BLaER1 treated with 17β-estradiol and CSF1 and Interleukin-3, amounts not matched to agents 10 nM and 100 nM (cell line): Measurements from ENCODE around the gene DAZAP2.
A peak's percentile ranks its signal among the peaks of the same experiment; 100 is the strongest.
"Not testable (repeated sequence)": the region's sequence is repeated elsewhere in the genome, so short reads cannot be mapped to it uniquely, and the experiment has no call there.

Experiments
- H3K27ac ChIP-seq, 11 experiments: shearing (Covaris generic); formaldehyde crosslinking; 2 replicates each; pipeline ENCODE4 v1.8.1; 2022
- H3K27me3 ChIP-seq, 11 experiments: shearing (Covaris generic); formaldehyde crosslinking; 2 replicates each; pipeline ENCODE4 v1.8.1; 2022
- H3K36me3 ChIP-seq, 11 experiments: shearing (Covaris generic); formaldehyde crosslinking; 2 replicates each; pipeline ENCODE4 v1.8.1; 2022
- H3K4me1 ChIP-seq, 10 experiments: shearing (Covaris generic); formaldehyde crosslinking; 2 replicates each; pipeline ENCODE4 v1.8.1; 2022
- H3K4me2 ChIP-seq, 11 experiments: shearing (Covaris generic); formaldehyde crosslinking; 2 replicates each; pipeline ENCODE4 v1.8.1; 2022
- H3K4me3 ChIP-seq, 10 experiments: shearing (Covaris generic); formaldehyde crosslinking; 2 replicates each; pipeline ENCODE4 v1.8.1; 2022
- H3K9ac ChIP-seq, 11 experiments: shearing (Covaris generic); formaldehyde crosslinking; 2 replicates each; pipeline ENCODE4 v1.8.1; 2022
- H3K9me3 ChIP-seq, 11 experiments: shearing (Covaris generic); formaldehyde crosslinking; replicated peaks in 1 of 11; 2 replicates each; pipeline ENCODE4 v1.8.1; 2022
- H4K20me1 ChIP-seq, 11 experiments: shearing (Covaris generic); formaldehyde crosslinking; 2 replicates each; pipeline ENCODE4 v1.8.1; 2022
- Cebpa-rat ChIP-seq, 11 experiments: shearing (Covaris generic); IDR thresholded peaks; 2 replicates each; pipeline ENCODE4 v1.8.1; 2022

The DAZAP2 gene

GRCh38 chr12:51253276-51253675, 14.7 kb downstream of the DAZAP2 start:
- peaks cover 7 to 39% (median 24%) of the 10 kb centered on the region in 10 experiments for H3K4me1 ChIP-seq
- 0 out of 22 replicates have a peak, but pooled peaks cover 0 to 5% (median 0%) of the 10 kb centered on the region in 11 experiments for H4K20me1 ChIP-seq
- H3K27ac ChIP-seq: no peak overlapping the region
- no peaks in the 10 kb centered on the region for H3K27me3 ChIP-seq
- H3K4me2 ChIP-seq: peak overlapping the region in 6 of 11 experiments; percentile 16 to 84 (median 62); a peak in 11 of 22 replicates
- no peaks in the 10 kb centered on the region for H3K9me3 ChIP-seq
- H3K36me3 ChIP-seq: peaks cover 0 to 34% (median 4%) of the 10 kb centered on the region in 11 experiments; a peak in 5 of 22 replicates
- H3K9ac ChIP-seq: no peak overlapping the region
- no peak for TF ChIP-seq Cebpa-rat (IDR thresholded peaks at IDR 0.05)
- no peak overlapping the region for H3K4me3 ChIP-seq

GRCh38 chr12:51254536-51254935, 15.9 kb downstream of the DAZAP2 start:
- H3K27me3 ChIP-seq: no peaks in the 10 kb centered on the region
- TF ChIP-seq Cebpa-rat (IDR thresholded peaks at IDR 0.05): no peak
- H3K4me2 ChIP-seq: peak overlapping the region in 9 of 11 experiments; percentile 6 to 84 (median 37); a peak in 11 of 22 replicates
- H3K4me3 ChIP-seq: no peak overlapping the region
- H4K20me1 ChIP-seq: 0 out of 22 replicates have a peak, but pooled peaks cover 0 to 5% (median 0%) of the 10 kb centered on the region in 11 experiments
- H3K4me1 ChIP-seq: peaks cover 6 to 26% (median 19%) of the 10 kb centered on the region in 10 experiments; a peak in 17 of 20 replicates
- no peak overlapping the region for H3K27ac ChIP-seq
- peaks cover 0 to 32% (median 4%) of the 10 kb centered on the region in 11 experiments; a peak in 4 of 22 replicates for H3K36me3 ChIP-seq
- H3K9ac ChIP-seq: no peak overlapping the region
- H3K9me3 ChIP-seq: no peaks in the 10 kb centered on the region

- not testable (repeated sequence) for H3K9me3 ChIP-seq, H3K27me3 ChIP-seq, H4K20me1 ChIP-seq, H3K27ac ChIP-seq, H3K9ac ChIP-seq, H3K4me2 ChIP-seq, H3K4me3 ChIP-seq
- Histone ChIP-seq H3K36me3 (peaks cover 0 to 20% (median 0%) of the 10 kb centered on the region in 11 experiments; a peak in 3 of 22 replicates), H3K4me1 (peaks cover 2 to 14% (median 8%) of the 10 kb centered on the region in 10 experiments; a peak in 17 of 20 replicates)
Observed at GRCh38 chr12:51259600-51259999, 21.0 kb downstream of the DAZAP2 start.

- no peak overlapping the region for H3K9ac ChIP-seq
- H3K9me3 ChIP-seq: no peaks in the 10 kb centered on the region
- H3K36me3 ChIP-seq: peaks cover 0 to 21% (median 0%) of the 10 kb centered on the region in 11 experiments; a peak in 3 of 22 replicates
- H3K27me3 ChIP-seq: no peaks in the 10 kb centered on the region
- H4K20me1 ChIP-seq: no peaks in the 10 kb centered on the region; a peak in 1 of 22 replicates
- TF ChIP-seq Cebpa-rat (IDR thresholded peaks at IDR 0.05): no peak
- peak overlapping the region in 4 of 11 experiments; percentile 1 to 46 (median 16); a peak in 4 of 22 replicates for H3K4me2 ChIP-seq
- peaks cover 0 to 15% (median 5%) of the 10 kb centered on the region in 10 experiments; a peak in 9 of 20 replicates for H3K4me1 ChIP-seq
- no peak overlapping the region for H3K4me3 ChIP-seq
- no peak overlapping the region for H3K27ac ChIP-seq
Observed at GRCh38 chr12:51262758-51263177, 24.1 kb downstream of the DAZAP2 start.

- Histone ChIP-seq H3K36me3 (peaks cover 0 to 19% (median 0%) of the 10 kb centered on the region in 11 experiments; a peak in 3 of 22 replicates), H3K27ac (no peak overlapping the region), H3K4me1 (peaks cover 0 to 15% (median 6%) of the 10 kb centered on the region in 10 experiments; a peak in 9 of 20 replicates), H3K27me3 (no peaks in the 10 kb centered on the region), H3K9me3 (no peaks in the 10 kb centered on the region), H3K4me2 (peak overlapping the region in 4 of 11 experiments; percentile 1 to 46 (median 16); a peak in 1 of 22 replicates), H3K9ac (no peak overlapping the region), H3K4me3 (no peak overlapping the region), H4K20me1 (no peaks in the 10 kb centered on the region; a peak in 1 of 22 replicates)
- TF ChIP-seq Cebpa-rat (IDR thresholded peaks at IDR 0.05): no peak
Observed at GRCh38 chr12:51263341-51263740, 24.7 kb downstream of the DAZAP2 start.

GRCh38 chr12:51264297-51264696, 25.7 kb downstream of the DAZAP2 start:
- Histone ChIP-seq H4K20me1 (peaks cover 0 to 4% (median 0%) of the 10 kb centered on the region in 11 experiments; a peak in 1 of 22 replicates), H3K9me3 (no peaks in the 10 kb centered on the region), H3K9ac (no peak overlapping the region), H3K4me3 (no peak overlapping the region), H3K4me1 (peaks cover 4 to 23% (median 14%) of the 10 kb centered on the region in 10 experiments; a peak in 19 of 20 replicates), H3K4me2 (no peak overlapping the region), H3K36me3 (peaks cover 0 to 19% (median 0%) of the 10 kb centered on the region in 11 experiments; a peak in 3 of 22 replicates), H3K27me3 (peaks cover 0 to 7% (median 0%) of the 10 kb centered on the region in 11 experiments; a peak in 5 of 22 replicates), H3K27ac (no peak overlapping the region)
- TF ChIP-seq Cebpa-rat (IDR thresholded peaks at IDR 0.05): no peak

- no peak overlapping the region for H3K4me2 ChIP-seq
- no peak overlapping the region for H3K9ac ChIP-seq
- peaks cover 8 to 28% (median 18%) of the 10 kb centered on the region in 10 experiments; a peak in 19 of 20 replicates for H3K4me1 ChIP-seq
- H3K27me3 ChIP-seq: peaks cover 0 to 11% (median 0%) of the 10 kb centered on the region in 11 experiments; a peak in 8 of 22 replicates
- peaks cover 0 to 19% (median 0%) of the 10 kb centered on the region in 11 experiments; a peak in 3 of 22 replicates for H3K36me3 ChIP-seq
- H3K27ac ChIP-seq: no peak overlapping the region
- H3K9me3 ChIP-seq: no peaks in the 10 kb centered on the region
- H4K20me1 ChIP-seq: peaks cover 0 to 5% (median 0%) of the 10 kb centered on the region in 11 experiments; a peak in 1 of 22 replicates
- no peak overlapping the region for H3K4me3 ChIP-seq
- TF ChIP-seq Cebpa-rat (IDR thresholded peaks at IDR 0.05): no peak
Observed at GRCh38 chr12:51265024-51265423, 26.4 kb downstream of the DAZAP2 start.

- no peaks in the 10 kb centered on the region for H3K9me3 ChIP-seq
- no peak for TF ChIP-seq Cebpa-rat (IDR thresholded peaks at IDR 0.05)
- H3K9ac ChIP-seq: peak overlapping the region; percentile 66 to 82 (median 79); a peak in 21 of 22 replicates
- H3K4me2 ChIP-seq: peak overlapping the region; percentile 81 to 100 (median 96)
- H3K36me3 ChIP-seq: peaks cover 0 to 12% (median 0%) of the 10 kb centered on the region in 11 experiments; a peak in 2 of 22 replicates
- H3K27me3 ChIP-seq: peaks cover 0 to 24% (median 6%) of the 10 kb centered on the region in 11 experiments; a peak in 10 of 22 replicates
- 0 out of 22 replicates have a peak, but pooled peaks cover 0 to 5% (median 0%) of the 10 kb centered on the region in 11 experiments for H4K20me1 ChIP-seq
- peak overlapping the region; percentile 65 to 81 (median 70) for H3K4me3 ChIP-seq
- H3K4me1 ChIP-seq: peaks cover 13 to 34% (median 24%) of the 10 kb centered on the region in 10 experiments; a peak in 19 of 20 replicates
- peak overlapping the region in 9 of 11 experiments; percentile 42 to 81 (median 73); a peak in 14 of 22 replicates for H3K27ac ChIP-seq
Observed at GRCh38 chr12:51269174-51270066, 30.8 kb downstream of the DAZAP2 start.
